Tibial nerve (tissue), 4 donors: ENCODE measurements around the gene SPTB.

Source experiments
- CTCF ChIP-seq, 5 experiments: fragments of 200-600 bp in 3 of 5; fragments of 450-650 bp in 2 of 5; sonication (generic) in 3 of 5; IDR thresholded peaks; one replicate each; pipeline ENCODE4 v1.5.1; 2016 to 2019; ENCODE audit warnings: antibody characterized with exemption in 5 of 5, mild to moderate bottlenecking in 3 of 5, moderate library complexity in 2 of 5
- EP300 ChIP-seq, 2 donors: sonication (generic); formaldehyde crosslinking; IDR thresholded peaks; one replicate each; pipeline ENCODE4 v1.6.1; 2017; ENCODE audit warnings: antibody characterized with exemption in 2 of 2, mild to moderate bottlenecking in 1 of 2
- POLR2A ChIP-seq, 2 donors: fragments of 450-650 bp; IDR thresholded peaks; one replicate each; pipeline ENCODE4 v1.6.1; 2017; ENCODE audit warnings: antibody characterized with exemption in 2 of 2, mild to moderate bottlenecking in 2 of 2, moderate library complexity in 2 of 2

DNA sequence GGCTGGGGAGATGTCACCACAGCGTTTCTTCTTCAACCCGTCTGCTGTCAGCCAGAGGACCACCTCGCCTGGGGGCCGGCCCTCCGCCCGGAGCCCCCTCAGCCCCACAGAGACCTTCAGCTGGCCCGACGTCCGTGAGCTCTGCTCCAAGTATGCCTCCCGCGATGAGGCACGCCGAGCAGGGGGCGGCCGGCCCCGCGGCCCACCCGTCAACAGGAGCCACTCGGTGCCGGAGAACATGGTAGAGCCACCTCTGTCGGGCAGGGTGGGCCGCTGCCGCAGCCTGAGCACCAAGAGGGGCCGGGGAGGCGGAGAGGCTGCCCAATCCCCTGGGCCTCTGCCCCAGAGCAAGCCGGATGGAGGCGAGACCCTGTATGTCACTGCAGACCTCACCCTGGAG lies 136.6 kb downstream of the SPTB start:
- TF ChIP-seq CTCF (IDR thresholded peaks at IDR 0.05) (no peak), POLR2A (IDR thresholded peaks at IDR 0.05) (no peak), EP300 (IDR thresholded peaks at IDR 0.05) (no peak)
